Stimulated activated CD4-positive, alpha-beta T cell treated with anti-CD3 and anti-CD28 coated beads, Interleukin-2, amount 100 ng/mL, for 4 hours (primary cell): ENCODE results near the gene CDC25A.

Source experiments
- DNase-seq: peaks from one replicate; pipeline ENCODE4 v3.0.0-alpha.2; 2020; ENCODE audit warnings: low read depth

CDC25A gene

DNA sequence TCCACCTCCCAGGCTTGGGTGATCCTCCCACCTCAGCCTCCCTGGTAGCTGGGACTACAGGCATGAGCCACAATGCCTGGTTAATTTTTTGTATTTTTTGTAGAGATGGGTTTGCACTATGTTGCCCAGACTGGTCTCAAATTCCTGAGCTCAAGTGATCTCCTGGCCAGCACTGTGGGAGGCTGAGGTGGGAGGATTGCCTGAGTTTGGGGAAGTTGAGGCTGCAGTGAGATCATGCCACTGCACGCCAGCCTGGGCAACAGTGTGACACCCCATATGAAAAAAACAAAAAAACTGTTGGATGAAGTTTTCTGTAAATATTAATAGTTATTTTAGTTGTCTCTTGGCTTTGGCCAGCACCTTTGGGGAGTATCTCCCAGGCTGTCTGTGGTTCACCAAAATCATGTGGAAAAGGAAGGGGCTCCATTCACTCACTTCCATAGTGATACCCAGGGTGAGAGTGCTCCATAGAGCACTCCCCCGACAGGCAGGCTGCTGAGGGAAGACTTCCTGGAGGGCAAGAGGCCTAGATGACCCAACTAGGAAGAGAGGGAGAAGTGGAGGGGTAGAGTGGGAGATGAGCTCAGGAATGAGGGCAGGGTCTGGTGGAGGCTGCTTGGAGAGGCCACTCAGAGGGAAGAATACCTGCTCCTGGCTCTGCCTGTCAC, 47.1 kb downstream of the CDC25A start:
- no peak for DNase-seq

DNA sequence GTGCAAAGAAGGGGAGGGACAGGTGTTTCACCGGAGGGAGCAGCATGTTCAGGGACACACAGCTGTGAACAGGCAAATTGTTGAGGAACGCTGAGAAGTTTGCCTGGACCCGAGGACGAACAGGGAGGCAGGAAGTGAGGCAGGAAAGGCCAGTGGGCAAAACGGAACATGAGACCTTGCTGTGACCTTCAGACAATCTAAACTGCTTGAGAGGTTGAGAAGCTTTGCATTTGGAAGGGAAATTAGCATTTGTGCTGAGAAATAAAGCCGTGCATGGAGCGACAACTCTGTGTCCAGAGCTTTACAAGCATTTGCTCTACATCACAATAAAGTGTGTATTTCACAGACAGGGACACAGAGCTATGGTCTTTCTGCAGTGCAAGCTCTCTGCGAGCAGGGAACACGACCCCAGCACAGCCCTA, 47.9 kb downstream of the CDC25A start:
- no peak for DNase-seq

DNA sequence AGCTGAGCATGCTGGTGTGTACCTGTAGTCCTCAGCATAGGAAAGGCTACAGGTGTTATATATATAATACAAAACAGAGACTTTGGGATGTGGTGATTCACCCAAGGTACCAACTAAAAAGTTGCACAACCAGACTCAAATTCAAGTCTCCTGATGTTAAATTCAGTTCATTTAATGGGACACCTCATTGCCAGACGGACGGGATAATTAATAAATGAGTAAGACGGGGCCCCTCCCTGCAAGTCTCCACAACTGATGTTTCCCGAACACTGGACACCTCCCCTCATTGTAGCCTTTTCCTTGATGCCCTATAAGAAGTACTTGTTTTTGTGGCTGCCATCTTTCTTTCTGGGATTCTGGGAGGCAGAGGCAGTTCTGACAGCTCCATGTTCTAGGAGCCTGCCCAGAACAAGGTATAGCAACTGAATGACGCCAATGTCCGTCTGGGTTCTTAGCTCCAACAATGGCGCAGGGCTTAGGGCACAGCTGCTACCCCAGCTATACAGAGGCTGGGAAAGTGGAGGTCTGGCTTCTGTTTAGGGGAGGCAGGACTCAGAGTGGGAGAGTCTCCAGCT, 50.7 kb downstream of the CDC25A start:
- DNase-seq, result no peak

DNA sequence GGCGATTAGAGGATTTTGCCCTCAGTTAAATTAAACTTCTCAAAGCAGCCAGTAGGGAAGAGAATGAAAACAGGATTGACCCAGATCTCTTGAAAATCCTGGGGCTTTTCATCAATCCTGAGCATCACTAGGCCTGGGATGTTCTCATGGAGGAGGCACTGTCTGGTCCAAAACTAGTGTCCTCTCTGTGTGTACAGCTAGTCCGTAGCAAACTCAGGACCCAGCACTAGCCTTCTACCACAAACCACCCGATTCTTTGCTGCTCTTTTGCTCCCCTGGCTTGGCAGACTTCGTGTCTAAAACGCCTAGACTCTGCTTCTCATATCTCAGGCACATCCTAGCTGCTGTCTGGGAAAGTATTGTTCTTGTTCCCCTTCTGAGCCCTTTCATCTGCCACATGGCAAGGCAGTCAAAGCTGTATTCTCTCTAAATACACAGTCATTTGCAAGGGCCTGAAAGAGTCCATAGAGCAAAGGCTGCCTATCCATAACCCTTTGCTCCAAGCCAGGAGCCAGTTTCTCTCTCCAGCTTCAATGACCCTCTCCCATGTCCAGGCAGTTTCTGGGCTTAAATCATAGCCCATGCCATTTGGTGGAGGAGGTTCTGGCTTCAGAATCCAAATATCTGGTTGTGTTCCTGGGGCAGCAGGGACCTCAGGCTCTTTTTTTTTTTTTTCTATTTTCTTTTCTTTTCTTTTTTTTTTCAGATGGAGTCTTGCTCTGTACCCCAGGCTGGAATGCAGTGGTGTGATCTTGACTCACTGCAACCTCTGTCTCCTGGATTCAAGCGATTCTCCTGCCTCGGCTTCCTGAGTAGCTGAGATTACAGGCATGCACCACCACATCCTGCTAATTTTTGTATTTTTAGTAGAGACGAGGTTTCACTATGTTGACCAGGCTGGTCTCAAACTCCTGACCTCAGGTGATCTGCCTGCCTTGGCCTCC, 52.4 kb downstream of the CDC25A start:
- DNase-seq, result no peak

DNA sequence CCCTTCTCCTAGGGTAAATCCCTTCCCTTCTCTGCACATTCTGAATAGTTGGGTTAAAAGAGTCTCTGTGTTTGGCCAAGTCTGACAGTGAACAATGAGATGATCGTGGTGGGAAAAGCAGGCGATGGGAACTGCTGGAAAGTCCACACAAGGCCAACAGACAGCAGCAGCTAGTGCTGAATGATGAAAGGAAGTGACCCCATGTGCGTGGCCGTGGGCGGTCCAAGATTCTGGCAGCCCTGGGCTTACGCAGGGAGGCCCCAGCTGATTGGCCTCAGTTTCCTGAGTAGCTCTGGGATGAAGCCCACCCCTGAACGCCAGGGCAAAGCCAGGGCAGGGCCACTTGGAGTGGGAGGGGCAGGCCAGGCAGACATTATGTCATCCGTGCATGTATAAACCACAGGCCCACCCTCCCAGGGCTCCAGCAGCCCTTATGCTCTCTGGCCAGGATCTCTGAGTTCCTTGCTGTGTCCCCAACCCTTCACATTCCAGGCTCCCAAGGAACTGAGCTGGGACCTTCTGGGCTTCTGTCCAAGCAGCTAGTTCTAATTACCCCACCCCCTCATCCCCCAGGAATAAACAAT, 57.8 kb downstream of the CDC25A start:
- no peak for DNase-seq

DNA sequence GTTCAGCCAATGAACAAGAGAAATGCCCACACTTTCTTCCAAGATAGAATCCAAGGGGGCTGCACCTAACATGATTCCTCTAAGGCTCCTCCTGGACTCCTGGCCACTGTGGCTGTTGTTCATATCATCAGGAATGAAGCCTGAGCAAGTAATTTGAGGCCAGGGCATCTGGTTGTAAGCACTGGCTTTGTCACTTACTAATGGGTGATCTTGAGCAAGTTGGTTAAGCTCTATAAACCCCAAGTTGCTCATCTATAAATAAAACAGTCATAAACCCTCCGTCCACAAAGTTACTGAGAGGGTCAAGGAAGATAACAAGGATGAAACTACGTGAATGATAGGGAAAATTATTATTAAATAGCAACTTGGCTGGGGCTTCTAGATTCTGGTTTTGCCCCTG, 58.3 kb downstream of the CDC25A start:
- DNase-seq, result no peak

DNA sequence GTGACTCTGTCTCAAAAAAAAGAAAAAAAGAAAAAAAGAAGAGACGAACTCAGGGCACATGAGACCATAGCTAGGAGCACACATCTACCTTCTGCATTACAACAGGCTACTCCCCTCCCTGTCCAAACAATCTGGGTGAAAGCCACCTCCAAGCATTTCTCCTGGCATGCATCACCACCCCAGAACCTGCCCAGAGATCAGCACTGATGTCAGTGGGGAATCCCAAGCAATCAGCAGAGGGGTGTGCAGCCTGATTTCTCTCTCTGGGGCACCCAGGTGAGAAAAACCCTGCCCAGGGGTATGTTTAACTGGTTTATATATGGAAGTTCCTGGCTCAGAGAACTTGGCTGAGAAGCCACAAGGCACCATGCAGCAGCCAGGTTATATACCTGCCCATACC, 59.4 kb downstream of the CDC25A start:
- DNase-seq, result no peak

DNA sequence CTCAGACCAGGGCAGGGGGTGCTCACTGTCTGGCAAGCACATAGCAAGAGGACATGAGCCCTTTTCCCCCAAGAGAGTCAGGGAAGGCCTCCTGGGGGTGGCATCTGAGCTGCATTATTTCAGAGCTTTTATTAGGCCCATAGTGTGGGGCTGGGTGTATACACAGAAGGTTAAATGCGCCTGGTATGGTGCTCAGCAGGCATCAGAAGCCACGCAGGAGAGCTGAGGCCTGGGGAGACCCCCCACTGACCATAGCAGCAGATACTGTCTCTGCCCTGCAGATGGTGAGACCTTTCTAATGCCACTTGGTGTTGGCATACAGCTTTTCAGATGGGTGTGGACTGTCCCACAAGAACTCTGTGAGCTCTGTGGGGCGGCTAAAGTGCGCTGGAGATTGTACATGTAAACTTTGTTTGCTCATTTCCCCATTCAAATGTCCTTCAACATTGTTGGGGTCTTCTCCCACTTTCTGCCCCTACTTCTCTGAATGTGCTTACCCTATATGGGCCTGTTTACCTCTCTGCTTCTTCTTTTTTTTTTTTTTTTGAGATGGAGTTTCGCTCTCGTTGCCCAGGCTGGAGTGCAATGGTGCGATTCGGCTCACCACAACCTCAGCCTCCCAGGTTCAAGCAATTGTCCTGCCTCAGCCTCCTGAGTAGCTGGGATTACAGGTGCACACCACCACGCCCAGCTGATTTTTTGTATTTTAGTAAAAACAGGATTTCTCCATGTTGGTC, 62.2 kb downstream of the CDC25A start:
- no peak for DNase-seq

DNA sequence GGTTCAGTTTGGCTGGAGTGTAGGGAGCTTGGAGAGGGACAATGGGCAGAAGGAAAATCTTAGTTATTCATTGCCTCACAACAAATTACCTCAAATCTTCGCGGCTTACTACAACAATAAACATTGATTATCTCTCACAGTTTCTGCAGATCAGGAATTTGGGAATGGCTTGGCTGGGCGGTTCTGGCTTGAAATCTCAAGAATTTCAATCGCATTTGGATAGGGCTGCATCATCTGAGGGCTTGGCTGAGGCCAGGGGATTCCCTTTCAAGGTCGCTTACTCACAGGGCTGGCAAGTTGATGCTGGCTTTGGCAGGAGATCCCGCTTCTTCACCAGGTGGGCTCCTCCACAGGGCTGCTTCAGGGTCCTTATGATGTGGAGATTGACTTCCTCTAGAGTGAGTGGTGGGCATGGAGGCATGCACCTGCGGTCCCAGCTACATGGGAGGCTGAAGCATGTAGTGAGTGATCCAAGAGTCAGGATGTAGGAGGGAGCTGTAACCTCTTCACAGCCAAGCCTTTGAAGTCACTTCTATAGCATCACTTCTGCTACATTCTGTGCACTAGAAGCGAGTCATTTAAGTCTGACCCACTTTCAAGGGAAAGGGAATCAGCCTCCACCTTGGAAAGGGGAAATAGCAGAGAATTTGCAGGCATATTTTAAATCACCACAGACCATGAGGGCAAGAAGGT, 63.1 kb downstream of the CDC25A start:
- no peak for DNase-seq

DNA sequence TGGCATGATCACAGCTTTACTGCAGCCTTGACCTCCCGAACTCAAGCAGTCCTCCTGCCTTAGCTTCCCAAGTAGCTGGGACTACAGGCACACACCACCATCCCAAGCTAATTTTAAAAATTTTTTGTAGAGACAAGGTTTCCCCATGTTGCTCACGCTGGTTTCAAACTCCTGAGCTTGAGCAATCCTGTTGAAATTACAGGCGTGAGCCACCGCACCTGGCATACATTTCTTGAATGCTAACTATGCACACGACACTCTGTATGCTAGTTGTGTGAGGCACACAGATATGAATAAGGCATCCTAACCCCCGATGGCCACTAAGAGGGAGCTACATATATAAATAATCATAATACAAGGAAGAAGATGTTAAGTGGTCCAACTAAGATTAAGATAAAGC, 64.9 kb downstream of the CDC25A start:
- DNase-seq, result no peak

DNA sequence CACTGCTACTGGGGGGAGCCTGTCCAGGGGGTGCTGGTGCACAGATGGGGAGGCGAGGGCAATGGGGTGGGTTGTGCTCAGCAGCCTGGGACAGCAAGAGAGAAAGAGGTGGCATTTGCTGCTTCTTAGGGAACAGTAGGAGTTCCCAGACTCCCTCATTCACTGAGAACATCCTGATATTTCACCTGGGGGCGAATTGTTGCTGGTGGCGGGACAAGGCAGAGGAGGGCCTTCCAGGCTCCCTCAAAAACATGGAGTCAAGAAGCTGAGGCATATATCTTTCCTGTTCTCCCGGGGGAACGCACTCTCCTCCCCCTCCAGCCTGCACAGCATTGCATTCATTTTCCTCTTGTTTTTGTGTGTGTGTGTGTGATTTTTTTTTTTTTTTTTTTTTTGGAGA, 65.7 kb downstream of the CDC25A start:
- DNase-seq, result no peak

DNA sequence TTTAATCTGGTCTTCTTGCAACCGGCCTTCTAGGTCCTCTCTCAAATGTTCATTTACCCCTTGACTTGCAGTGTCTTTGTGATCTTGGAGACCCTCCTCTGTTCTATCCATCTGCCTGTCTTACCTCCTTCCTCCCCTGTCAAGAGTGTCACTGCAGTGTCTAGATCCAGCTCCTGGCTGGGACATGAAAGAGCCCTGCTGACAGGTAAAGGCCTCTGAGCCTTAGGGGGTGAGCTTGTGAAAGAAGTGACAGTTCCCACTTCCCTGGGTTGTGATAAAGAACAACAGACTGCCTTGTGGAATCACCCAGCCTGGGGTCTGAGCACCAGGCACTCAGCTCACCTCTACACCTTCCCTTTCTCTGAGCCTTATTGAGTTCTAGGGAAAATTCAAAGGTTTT, 68.0 kb downstream of the CDC25A start:
- DNase-seq, result no peak

DNA sequence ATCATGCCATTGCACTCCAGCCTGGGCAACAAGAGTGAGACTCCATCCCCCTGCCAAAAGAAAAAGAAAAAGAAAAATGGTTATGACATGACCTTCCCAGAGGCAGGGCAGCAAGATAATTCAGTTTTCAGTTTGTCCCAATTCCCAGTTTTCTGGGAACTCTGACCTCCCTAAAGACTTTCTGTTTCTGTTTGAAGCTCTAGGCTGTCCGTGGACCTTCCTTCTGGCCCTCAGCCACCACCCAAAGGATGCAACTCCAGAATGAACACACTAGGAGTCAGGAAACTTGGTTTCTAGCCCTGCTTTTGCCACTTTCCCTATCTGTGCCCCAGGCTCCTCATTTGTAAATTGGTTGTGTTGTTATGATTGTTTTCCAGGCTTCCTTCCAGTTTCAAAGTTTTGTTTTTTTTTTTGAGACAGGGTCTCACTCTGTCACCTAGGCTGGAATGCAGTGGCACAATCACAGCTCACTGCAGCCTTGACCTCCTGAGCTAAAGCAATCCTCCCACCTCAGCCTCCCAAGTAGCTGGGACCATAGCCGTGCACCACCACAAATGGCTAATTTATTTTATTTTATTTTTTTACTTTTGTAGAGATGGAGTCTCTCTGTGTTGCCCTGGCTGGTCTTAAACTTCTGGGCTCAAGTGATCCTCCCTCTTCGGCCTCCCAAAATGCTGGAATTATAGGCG, 68.6 kb downstream of the CDC25A start:
- no peak for DNase-seq

DNA sequence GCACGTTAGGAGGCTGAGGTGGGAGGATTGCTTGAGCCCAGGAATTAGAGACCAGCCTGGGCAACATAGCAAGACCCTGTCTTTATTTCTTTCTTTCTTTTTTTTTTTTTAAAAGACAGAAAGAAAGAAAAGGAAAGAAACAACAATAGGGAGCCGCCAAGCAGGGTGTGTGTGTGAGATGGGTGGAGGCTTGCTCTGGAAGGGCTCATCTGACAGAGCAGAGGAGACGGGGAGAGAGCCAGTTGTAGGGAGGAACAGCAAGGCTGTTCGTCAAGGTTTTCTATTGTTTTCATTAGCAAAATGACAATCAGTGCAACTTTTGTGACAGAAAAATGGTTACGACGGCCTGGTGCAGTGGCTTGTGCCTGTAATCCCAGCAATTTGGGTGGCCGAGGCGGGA, 69.3 kb downstream of the CDC25A start:
- no peak for DNase-seq

DNA sequence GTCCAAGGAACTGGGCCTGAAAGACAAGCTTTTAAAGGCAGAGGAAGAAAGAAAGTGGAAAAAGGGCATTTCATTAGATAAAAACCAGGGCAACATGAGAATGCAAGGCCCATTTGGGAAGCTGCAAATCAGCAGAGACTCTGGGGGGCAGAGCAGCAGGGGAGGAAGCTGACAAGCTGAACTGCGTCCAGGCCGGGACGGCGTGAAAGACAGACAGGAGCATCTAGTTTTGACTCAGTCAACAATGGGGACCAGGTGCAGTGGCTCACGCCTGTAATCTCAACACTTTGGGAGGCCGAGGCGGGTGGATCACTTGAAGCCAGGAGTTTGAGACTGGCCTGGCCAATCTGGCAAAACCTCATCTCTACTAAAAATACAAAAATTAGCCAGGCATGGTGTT, 69.9 kb downstream of the CDC25A start:
- DNase-seq, result no peak

DNA sequence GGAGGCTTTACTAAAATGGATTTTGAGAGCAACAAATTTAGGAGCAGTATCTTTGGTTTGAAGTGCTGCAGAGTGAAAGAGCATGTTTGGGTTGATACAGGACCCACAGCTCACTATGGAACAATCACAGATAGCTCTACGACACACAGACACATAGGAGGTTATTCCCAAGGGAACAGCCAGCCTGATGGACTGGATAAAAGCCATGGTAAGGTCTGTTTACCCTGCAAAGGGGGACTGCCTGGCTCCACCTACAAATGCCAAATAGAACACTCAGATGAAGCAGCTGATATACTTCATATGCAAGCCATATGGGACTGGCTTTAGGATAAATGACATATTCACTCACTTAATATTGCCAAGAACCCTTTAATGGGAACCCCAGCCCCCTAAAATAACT, 75.4 kb downstream of the CDC25A start:
- DNase-seq, result no peak

DNA sequence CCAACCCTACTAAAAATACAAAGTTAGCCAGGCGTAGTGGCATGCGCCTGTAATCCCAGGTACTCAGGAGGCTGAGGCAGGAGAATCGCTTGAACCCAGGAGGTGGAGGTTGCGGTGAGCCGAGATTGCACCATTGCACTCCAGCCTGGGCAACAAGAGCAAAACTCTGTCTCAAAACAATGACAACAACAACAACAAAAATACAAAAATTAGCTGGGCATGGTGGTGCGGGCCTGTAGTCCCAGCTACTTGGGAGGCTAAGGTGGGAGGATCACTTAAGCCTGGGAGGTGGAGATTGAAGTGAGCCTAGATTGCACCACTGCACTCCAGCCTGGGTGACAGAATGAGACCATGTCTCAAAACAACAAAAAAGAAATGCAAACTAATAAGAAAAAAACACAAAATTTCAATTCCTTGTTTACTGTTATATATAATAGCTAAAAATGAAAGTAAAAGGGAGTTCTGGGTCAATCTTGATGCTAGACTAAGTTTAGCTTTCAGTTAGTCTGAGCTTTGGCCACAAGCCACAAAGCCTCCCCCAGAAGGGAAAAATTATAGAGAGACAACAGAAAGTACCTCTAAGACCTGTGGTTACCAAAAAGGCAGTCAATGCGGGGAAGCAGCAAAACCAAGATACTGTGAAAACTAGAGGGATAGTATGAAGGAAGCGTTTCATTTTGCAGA, 76.0 kb downstream of the CDC25A start:
- peak; percentile 13 for DNase-seq

DNA sequence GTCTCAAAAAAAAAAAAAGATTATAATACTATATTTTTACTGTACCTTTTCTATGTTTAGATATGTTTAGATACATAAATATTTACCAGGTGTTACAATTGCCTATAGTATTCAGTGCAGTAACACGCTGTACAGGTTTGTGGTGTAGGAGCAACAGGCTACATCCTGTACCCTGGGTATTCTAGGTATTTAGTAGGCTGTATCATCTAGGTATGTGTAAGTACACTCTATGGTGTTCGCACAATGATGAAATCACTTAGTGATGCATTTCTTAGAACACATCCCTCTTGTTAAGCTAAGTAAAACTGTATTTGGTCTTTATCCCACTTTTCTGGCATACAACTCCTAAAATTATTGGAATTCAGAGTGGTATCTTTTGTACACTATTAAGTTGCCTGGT, 77.8 kb downstream of the CDC25A start:
- no peak for DNase-seq

DNA sequence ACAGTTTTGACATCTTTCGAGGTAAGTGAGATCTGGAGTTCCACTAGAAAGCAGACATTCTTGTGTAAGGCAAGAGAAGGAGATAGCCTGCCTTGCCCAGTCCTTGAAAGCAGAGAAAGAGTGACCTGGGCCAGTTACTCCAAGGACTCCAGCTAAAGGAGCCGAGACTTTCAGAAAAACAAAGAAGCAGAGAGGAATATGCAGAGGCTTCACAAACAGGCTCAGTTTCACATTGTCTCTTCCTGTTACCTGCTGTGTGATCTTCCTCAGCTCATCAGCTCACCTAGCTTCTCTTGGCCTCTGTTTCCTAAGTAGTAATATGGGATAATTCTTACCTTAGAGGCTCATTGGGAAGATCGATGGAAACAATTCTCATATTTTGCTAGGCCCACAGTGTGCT, 81.0 kb downstream of the CDC25A start:
- DNase-seq, result no peak
